A204.1 (cell line): ENCODE data around the gene CSAD.
"Not testable (repeated sequence)": the region's sequence is repeated elsewhere in the genome, so short reads cannot be mapped to it uniquely, and the experiment has no call there.

ENCODE experiments used
- FAIRE-seq: peaks from 2 replicates; lab custom pipeline; 2012; peaks lifted over from hg19 to GRCh38; lab: Jason Lieb, UNC

CSAD gene

GRCh38 chr12:53133722-53134121 lies 47.0 kb downstream of the CSAD start:
- FAIRE-seq: no peak

DNA sequence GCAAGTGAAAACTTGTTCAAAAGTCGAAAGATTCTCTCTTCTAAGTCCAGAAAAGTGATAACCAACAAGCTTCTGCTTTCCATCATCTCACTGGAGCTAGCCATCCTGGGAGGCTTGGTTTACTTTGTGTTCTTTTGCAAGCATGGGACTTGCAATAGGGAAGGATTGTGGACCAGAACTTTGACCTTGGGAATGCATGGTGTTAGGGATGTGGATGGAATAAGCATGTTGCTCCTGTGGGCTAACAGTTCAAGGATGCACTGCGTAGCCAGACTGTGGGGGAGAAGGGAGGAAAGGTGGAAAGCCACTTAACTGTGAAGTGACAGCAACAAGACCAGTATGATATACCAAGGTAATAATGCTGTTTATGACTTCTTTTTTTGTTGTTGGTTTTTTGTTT lies 48.9 kb downstream of the CSAD start:
- FAIRE-seq: no peak

DNA sequence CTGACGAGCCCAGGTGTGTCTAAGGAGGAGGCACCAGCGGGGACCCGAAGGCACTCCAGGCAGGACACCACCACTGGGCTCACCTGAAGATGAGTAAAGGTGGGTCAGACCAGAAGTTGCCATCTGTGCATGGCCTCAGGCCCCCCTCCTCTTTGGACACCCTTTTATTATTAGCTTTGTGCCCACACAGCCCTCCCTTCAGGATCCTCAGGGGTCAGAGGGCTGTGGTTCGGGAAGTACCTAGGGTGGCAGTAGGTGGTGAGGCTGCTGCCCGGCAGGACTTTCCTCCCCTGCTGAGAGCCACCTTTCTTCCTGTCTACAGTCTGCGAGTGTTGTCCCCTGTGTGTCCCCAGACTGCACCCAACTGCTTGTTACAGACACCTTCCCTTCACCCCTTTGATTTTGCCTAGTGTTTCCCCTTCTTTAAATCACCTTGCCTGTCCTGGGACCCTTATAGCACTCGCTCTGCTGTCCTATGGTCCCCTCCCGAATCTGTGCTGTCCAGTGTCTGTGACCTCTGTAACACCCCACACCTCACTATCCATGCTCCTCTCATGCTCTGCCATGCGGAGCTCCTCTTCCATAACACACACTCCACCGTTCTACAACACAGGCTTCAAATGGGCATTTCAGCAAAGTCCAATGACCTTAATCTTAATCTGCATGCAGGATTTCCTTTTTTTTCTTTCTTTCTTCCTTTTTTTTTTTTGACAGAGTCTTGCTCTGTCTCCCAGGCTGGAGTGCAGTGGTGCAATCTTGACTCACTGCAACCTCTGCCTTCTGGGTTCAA lies 51.8 kb downstream of the CSAD start:
- no peak for FAIRE-seq

GRCh38 chr12:53127169-53127568 lies 53.6 kb downstream of the CSAD start:
- no peak for FAIRE-seq

DNA sequence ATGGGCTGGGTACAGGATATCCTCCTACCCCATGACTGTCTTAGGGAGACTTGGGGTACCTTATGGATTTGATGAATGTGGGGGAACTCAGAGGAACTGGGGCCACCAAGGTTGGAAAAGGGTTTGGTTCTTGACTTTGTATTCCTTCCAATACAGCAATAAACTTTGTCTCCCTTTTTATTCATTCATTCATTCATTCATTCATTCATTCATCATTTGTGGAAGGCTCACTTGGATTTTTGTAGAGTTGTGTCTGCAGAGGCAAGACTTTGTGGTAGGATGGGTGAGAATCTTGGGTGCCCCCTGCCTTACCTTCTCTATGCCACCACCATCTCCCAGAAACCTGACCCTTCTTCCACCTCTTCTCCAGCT lies 56.4 kb downstream of the CSAD start:
- FAIRE-seq: no peak

- no peak for FAIRE-seq
Observed at GRCh38 chr12:53123578-53124351, 57.0 kb downstream of the CSAD start.

GRCh38 chr12:53122961-53123468 lies 57.7 kb downstream of the CSAD start:
- FAIRE-seq: no peak

DNA sequence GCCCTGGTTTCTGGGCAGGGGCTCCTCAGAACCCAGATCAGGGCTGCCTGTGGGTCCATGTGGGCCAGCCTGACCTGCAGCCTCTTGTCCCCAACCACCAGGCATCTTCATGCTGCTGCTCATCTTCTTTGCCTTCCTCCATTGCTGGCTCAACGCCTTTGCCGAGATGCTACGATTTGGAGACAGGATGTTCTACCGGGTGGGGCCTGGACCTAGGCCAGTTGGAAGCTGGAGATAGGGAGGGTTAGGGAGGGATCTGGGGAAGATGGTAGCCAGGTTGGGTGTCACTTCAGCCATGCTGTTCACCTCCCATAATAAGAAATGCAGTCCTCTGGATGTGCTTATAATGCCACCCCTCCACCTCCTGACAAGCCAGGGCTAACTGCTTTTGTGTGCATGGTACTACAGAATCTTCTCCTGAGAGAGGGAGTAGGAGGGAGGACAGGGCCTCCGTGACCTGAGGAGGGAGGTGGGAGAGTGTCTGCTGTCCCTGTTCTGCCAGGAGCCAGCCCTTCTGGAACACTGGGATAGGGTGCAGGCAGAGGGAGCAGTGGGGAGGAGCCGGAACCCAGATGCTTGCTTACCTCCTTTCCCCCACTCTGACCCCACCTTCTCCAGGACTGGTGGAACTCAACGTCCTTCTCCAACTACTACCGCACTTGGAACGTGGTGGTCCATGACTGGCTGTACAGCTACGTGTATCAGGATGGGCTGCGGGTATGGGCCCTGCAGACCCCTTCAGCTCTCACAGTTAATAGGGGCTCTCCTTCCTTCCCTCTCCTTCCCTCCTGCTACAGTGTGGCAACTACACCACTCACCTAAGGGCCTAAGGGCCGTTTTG lies 59.8 kb downstream of the CSAD start:
- no peak for FAIRE-seq

GRCh38 chr12:53118751-53119300 lies 61.9 kb downstream of the CSAD start:
- no peak for FAIRE-seq

- FAIRE-seq: no peak
Observed at GRCh38 chr12:53115891-53116648, 64.7 kb downstream of the CSAD start.

- no peak for FAIRE-seq
Observed at GRCh38 chr12:53115112-53115890, 65.4 kb downstream of the CSAD start.

GRCh38 chr12:53113951-53114350 lies 66.8 kb downstream of the CSAD start:
- no peak for FAIRE-seq

DNA sequence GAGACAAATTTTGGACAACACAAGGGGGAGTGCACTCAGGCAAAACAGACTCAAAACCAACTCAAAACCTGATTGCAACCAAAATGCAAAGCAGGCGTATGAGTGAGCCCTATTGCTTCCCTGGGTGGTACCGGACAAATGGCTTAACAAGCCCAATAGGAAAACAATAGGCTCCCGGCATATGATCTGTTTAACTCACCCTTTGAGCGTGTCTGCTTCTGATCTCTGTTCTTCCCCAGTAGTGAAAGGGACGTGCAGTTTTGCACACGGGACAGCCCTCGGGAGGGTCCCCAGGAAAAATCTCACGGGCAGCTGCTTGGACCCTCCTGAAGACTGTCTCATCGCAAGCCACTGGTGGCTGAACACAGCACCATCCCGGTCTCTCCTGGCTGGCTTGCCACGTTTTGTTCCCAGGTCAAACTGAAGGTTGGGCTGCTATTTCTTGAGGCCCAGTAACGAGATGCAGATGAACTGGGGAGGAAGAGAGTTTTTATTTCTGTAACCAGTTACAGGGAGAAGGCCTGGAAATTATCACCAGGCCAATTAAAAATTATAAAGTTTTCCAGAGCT lies 67.5 kb downstream of the CSAD start:
- no peak for FAIRE-seq

- not testable (repeated sequence) for FAIRE-seq
Observed at GRCh38 chr12:53112431-53112830, 68.3 kb downstream of the CSAD start.
